SU-DHL-6 (cell line): ENCODE measurements around the gene DYNLT2.
A peak's percentile ranks its signal among the peaks of the same experiment; 100 is the strongest.

ENCODE experiments used
- H2AFZ ChIP-seq: fragments of 200-600 bp; sonication (generic); 2 replicates; pipeline ENCODE4 v1.6.1; 2014; ENCODE audit warnings: low read depth, mild to moderate bottlenecking, moderate library complexity, mixed read lengths, antibody characterized with exemption, low read length; ENCODE audit not compliant: severe bottlenecking
- H3F3A ChIP-seq: fragments of 200-600 bp; shearing (Covaris generic); 2 replicates; pipeline ENCODE4 v1.6.0; 2016; ENCODE audit warnings: antibody characterized with exemption, mild to moderate bottlenecking; ENCODE audit not compliant: insufficient read depth
- H3K27ac ChIP-seq: fragments of 200-600 bp; sonication (generic); 2 replicates; pipeline ENCODE4 v1.5.1; 2016; ENCODE audit warnings: low read depth, mild to moderate bottlenecking, low read length, moderate library complexity, mixed read lengths
- H3K27me3 ChIP-seq: fragments of 200-600 bp; sonication (generic), shearing (Covaris generic); 2 replicates; pipeline ENCODE4 v1.6.0; 2014; ENCODE audit warnings: mild to moderate bottlenecking, low read length
- H3K36me3 ChIP-seq: fragments of 200-600 bp; sonication (generic); 2 replicates; pipeline ENCODE4 v1.6.1; 2014; ENCODE audit warnings: mild to moderate bottlenecking, low read length, mixed read lengths
- H3K4me2 ChIP-seq: fragments of 300-600, 200-600 bp; shearing (Covaris generic), sonication (generic); 2 replicates; pipeline ENCODE4 v1.6.0; 2014; ENCODE audit warnings: low read length, low read depth, mild to moderate bottlenecking; ENCODE audit not compliant: poor library complexity, severe bottlenecking
- H3K4me3 ChIP-seq: fragments of 200-600 bp; sonication (generic); 2 replicates; pipeline ENCODE4 v1.5.1; 2014; ENCODE audit warnings: antibody characterized with exemption, low read length, mild to moderate bottlenecking, mixed read lengths; ENCODE audit not compliant: insufficient read depth, poor library complexity, severe bottlenecking
- H3K79me2 ChIP-seq: fragments of 200-600 bp; sonication (generic); 2 replicates; pipeline ENCODE4 v1.6.1; 2014; ENCODE audit warnings: mild to moderate bottlenecking, low read length, moderate library complexity; ENCODE audit not compliant: insufficient read depth
- H3K9ac ChIP-seq: fragments of 200-600 bp; sonication (generic); 2 replicates; pipeline ENCODE4 v1.7.0; 2014; ENCODE audit warnings: mild to moderate bottlenecking, low read length
- H3K9me2 ChIP-seq: fragments of 200-600 bp; sonication (generic); replicated peaks from 2 replicates; pipeline ENCODE4 v1.6.1; 2014; ENCODE audit warnings: low read length; ENCODE audit not compliant: insufficient read depth
- H3K9me3 ChIP-seq: fragments of 200-600 bp; sonication (generic); 2 replicates; pipeline ENCODE4 v1.6.1; 2014; ENCODE audit warnings: low read length, mixed read lengths; ENCODE audit not compliant: insufficient read depth
- H4K20me1 ChIP-seq: fragments of 200-600 bp; sonication (generic); 2 replicates; pipeline ENCODE4 v1.6.1; 2014; ENCODE audit warnings: low read depth, mild to moderate bottlenecking, antibody characterized with exemption, low read length, moderate library complexity, mixed read lengths
- CTCF ChIP-seq: fragments of 200-600 bp; sonication (generic); IDR thresholded peaks from one replicate; pipeline ENCODE4 v1.5.1; 2017; ENCODE audit warnings: antibody characterized with exemption, mild to moderate bottlenecking, low read length, moderate library complexity; ENCODE audit not compliant: insufficient read depth, poor library complexity, severe bottlenecking
- EZH2phosphoT487 ChIP-seq: fragments of 200-600 bp; sonication (generic), shearing (Covaris generic); conservative IDR thresholded peaks from 2 replicates; pipeline ENCODE4 v1.6.1; 2018; ENCODE audit warnings: mild to moderate bottlenecking, antibody characterized with exemption, low read length, moderate library complexity, mixed read lengths

DYNLT2 gene

GRCh38 chr6:169791721-169792131 lies 40.4 kb upstream of the DYNLT2 start:
- H3K27me3 ChIP-seq = no peaks in the 10 kb centered on the region
- no peak for TF ChIP-seq EZH2phosphoT487
- no peak for TF ChIP-seq CTCF
- H3K9me3 ChIP-seq = no peaks in the 10 kb centered on the region
- H3K79me2 ChIP-seq = no peaks in the 10 kb centered on the region
- H3K4me2 ChIP-seq = no peak overlapping the region
- no peaks in the 10 kb centered on the region for H4K20me1 ChIP-seq
- H3K9ac ChIP-seq = no peak overlapping the region
- no peak overlapping the region for H3K27ac ChIP-seq
- no peak overlapping the region for H3K4me3 ChIP-seq
- H3K36me3 ChIP-seq = no peaks in the 10 kb centered on the region
- no peaks in the 10 kb centered on the region for H3K9me2 ChIP-seq
- H3F3A ChIP-seq = no peaks in the 10 kb centered on the region
- H2AFZ ChIP-seq = no peak overlapping the region

GRCh38 chr6:169789944-169790927 lies 38.9 kb upstream of the DYNLT2 start:
- peak overlapping the region; percentile 90 for H2AFZ ChIP-seq
- no peaks in the 10 kb centered on the region for H3K79me2 ChIP-seq
- no peaks in the 10 kb centered on the region for H3K36me3 ChIP-seq
- peak overlapping the region; percentile 45 for H3K4me3 ChIP-seq
- H3K9me2 ChIP-seq = no peaks in the 10 kb centered on the region
- TF ChIP-seq EZH2phosphoT487 (no peak), CTCF (peak; percentile 89)
- H3K9ac ChIP-seq = peak overlapping the region; percentile 51
- no peaks in the 10 kb centered on the region for H3K27me3 ChIP-seq
- no peaks in the 10 kb centered on the region for H3K9me3 ChIP-seq
- H3F3A ChIP-seq = no peaks in the 10 kb centered on the region
- H3K4me2 ChIP-seq = peak overlapping the region; percentile 65
- no peak overlapping the region for H3K27ac ChIP-seq
- no peaks in the 10 kb centered on the region for H4K20me1 ChIP-seq

GRCh38 chr6:169789146-169789943 lies 38.0 kb upstream of the DYNLT2 start:
- Histone ChIP-seq H3K27ac (no peak overlapping the region), H2AFZ (peak overlapping the region; percentile 29), H3K9ac (peak overlapping the region; percentile 51; the same call in 1 of the 2 replicates), H4K20me1 (no peaks in the 10 kb centered on the region), H3K27me3 (no peaks in the 10 kb centered on the region), H3K9me2 (no peaks in the 10 kb centered on the region), H3K9me3 (no peaks in the 10 kb centered on the region), H3K36me3 (no peaks in the 10 kb centered on the region), H3F3A (no peaks in the 10 kb centered on the region), H3K79me2 (no peaks in the 10 kb centered on the region), H3K4me2 (peak overlapping the region; percentile 65), H3K4me3 (peak overlapping the region; percentile 4)
- TF ChIP-seq EZH2phosphoT487 = no peak
- no peak for TF ChIP-seq CTCF
